Stimulated activated effector memory CD8-positive, alpha-beta T cell treated with anti-CD3 and anti-CD28 coated beads, Interleukin-12 subunit alpha, Interleukin-12 subunit beta, amount 100 ng/mL, for 72 hours (primary cell): ENCODE data around the gene METTL26.

Experiments
- ATAC-seq: fragments of 150-1000 bp; cut with Tn5 transposase; 2 replicates; pipeline ENCODE4 v1.10.0; 2021
- DNase-seq, 2 donors: peaks; one replicate each; pipeline ENCODE4 v3.0.0; 2021 to 2022; ENCODE audit warnings: low spot score in 2 of 2
- H3K27ac Mint-ChIP-seq: one replicate; pipeline ENCODE4 v1.8.0; 2022; ENCODE audit warnings: mild to moderate bottlenecking, mixed read lengths
- H3K36me3 Mint-ChIP-seq: one replicate; pipeline ENCODE4 v1.8.0; 2022; ENCODE audit warnings: mild to moderate bottlenecking, mixed read lengths
- H3K4me1 Mint-ChIP-seq: one replicate; pipeline ENCODE4 v1.8.0; 2022; ENCODE audit warnings: mixed read lengths
- H3K4me3 Mint-ChIP-seq: one replicate; pipeline ENCODE4 v1.8.0; 2022; ENCODE audit warnings: mild to moderate bottlenecking, mixed read lengths
- H3K9me3 Mint-ChIP-seq: one replicate; pipeline ENCODE4 v1.8.0; 2022; ENCODE audit warnings: mixed read lengths

The METTL26 gene

GRCh38 chr16:667780-668518 is 31.8 kb upstream of the METTL26 start, which contains the start of gene RHOT2:
RHOT2 (plus strand) TSS chr16:668132; CDS start chr16:668200, 68 bp downstream.
- DNase-seq (peak; percentile 92 to 96), ATAC-seq (peak; percentile 93)
- Mint-ChIP-seq H3K4me1 (no peaks in the 10 kb centered on the region), H3K36me3 (peaks cover 26% of the 10 kb centered on the region), H3K9me3 (no peaks in the 10 kb centered on the region), H3K27ac (peak within 1 kb of the TSS; percentile 90), H3K4me3 (peak within 1 kb of the TSS; percentile 77)

GRCh38 chr16:667113-667779 is 31.1 kb upstream of the METTL26 start:
- ATAC-seq: no peak
- Mint-ChIP-seq H3K9me3 (no peaks in the 10 kb centered on the region), H3K4me1 (no peaks in the 10 kb centered on the region), H3K27ac (peak overlapping the region; percentile 90), H3K4me3 (peak overlapping the region; percentile 77), H3K36me3 (peaks cover 26% of the 10 kb centered on the region)
- no peak for DNase-seq

GRCh38 chr16:666572-666971 is 30.5 kb upstream of the METTL26 start:
- peaks cover 2% of the 10 kb centered on the region for H3K4me1 Mint-ChIP-seq
- H3K36me3 Mint-ChIP-seq: peaks cover 26% of the 10 kb centered on the region
- H3K27ac Mint-ChIP-seq: no peak overlapping the region
- ATAC-seq: no peak
- no peak for DNase-seq
- H3K9me3 Mint-ChIP-seq: no peaks in the 10 kb centered on the region
- H3K4me3 Mint-ChIP-seq: no peak overlapping the region

- Mint-ChIP-seq H3K27ac (no peak overlapping the region), H3K9me3 (no peaks in the 10 kb centered on the region), H3K4me3 (no peak overlapping the region), H3K4me1 (peaks cover 9% of the 10 kb centered on the region), H3K36me3 (peaks cover 9% of the 10 kb centered on the region)
- ATAC-seq (no peak), DNase-seq (no peak)
Measured at GRCh38 chr16:662597-662996, 26.5 kb upstream of the METTL26 start.

- ATAC-seq (no peak), DNase-seq (no peak)
- Mint-ChIP-seq H3K27ac (no peak overlapping the region), H3K4me1 (peaks cover 9% of the 10 kb centered on the region), H3K36me3 (peaks cover 9% of the 10 kb centered on the region), H3K9me3 (no peaks in the 10 kb centered on the region), H3K4me3 (no peak overlapping the region)
Measured at GRCh38 chr16:662095-662494, 26.0 kb upstream of the METTL26 start.

GRCh38 chr16:661184-661821 is 25.2 kb upstream of the METTL26 start:
- Mint-ChIP-seq H3K36me3 (peaks cover 9% of the 10 kb centered on the region), H3K27ac (no peak overlapping the region), H3K9me3 (no peaks in the 10 kb centered on the region), H3K4me3 (no peak overlapping the region), H3K4me1 (peaks cover 9% of the 10 kb centered on the region)
- DNase-seq (no peak), ATAC-seq (no peak)

GRCh38 chr16:660459-661183 is 24.5 kb upstream of the METTL26 start:
- H3K9me3 Mint-ChIP-seq: no peaks in the 10 kb centered on the region
- peaks cover 9% of the 10 kb centered on the region for H3K36me3 Mint-ChIP-seq
- no peak overlapping the region for H3K27ac Mint-ChIP-seq
- peaks cover 9% of the 10 kb centered on the region for H3K4me1 Mint-ChIP-seq
- H3K4me3 Mint-ChIP-seq: no peak overlapping the region
- ATAC-seq (peak; percentile 57), DNase-seq (peak in 1 of 2 donors; percentile 74)

GRCh38 chr16:660132-660458 is 24.0 kb upstream of the METTL26 start:
- ATAC-seq (no peak), DNase-seq (no peak)
- Mint-ChIP-seq H3K9me3 (no peaks in the 10 kb centered on the region), H3K27ac (no peak overlapping the region), H3K4me1 (peaks cover 9% of the 10 kb centered on the region), H3K36me3 (peaks cover 9% of the 10 kb centered on the region), H3K4me3 (no peak overlapping the region)

- H3K9me3 Mint-ChIP-seq: no peaks in the 10 kb centered on the region
- H3K4me3 Mint-ChIP-seq: no peak overlapping the region
- peaks cover 9% of the 10 kb centered on the region for H3K36me3 Mint-ChIP-seq
- peaks cover 9% of the 10 kb centered on the region for H3K4me1 Mint-ChIP-seq
- no peak overlapping the region for H3K27ac Mint-ChIP-seq
- DNase-seq: no peak
- ATAC-seq: no peak
Measured at GRCh38 chr16:659618-660017, 23.5 kb upstream of the METTL26 start.

GRCh38 chr16:658679-659571 is 22.8 kb upstream of the METTL26 start:
- no peak overlapping the region for H3K27ac Mint-ChIP-seq
- no peak for ATAC-seq
- H3K4me1 Mint-ChIP-seq: peaks cover 9% of the 10 kb centered on the region
- H3K36me3 Mint-ChIP-seq: peaks cover 9% of the 10 kb centered on the region
- DNase-seq: no peak
- H3K9me3 Mint-ChIP-seq: no peaks in the 10 kb centered on the region
- no peak overlapping the region for H3K4me3 Mint-ChIP-seq

- H3K4me3 Mint-ChIP-seq: no peak overlapping the region
Measured at GRCh38 chr16:657487-657886, 21.4 kb upstream of the METTL26 start.

GRCh38 chr16:654034-654433 is 17.9 kb upstream of the METTL26 start:
- Mint-ChIP-seq H3K4me1 (peaks cover 6% of the 10 kb centered on the region), H3K36me3 (peaks cover 10% of the 10 kb centered on the region), H3K27ac (no peak overlapping the region), H3K9me3 (no peaks in the 10 kb centered on the region), H3K4me3 (no peak overlapping the region)
- DNase-seq (no peak), ATAC-seq (no peak)

More at GRCh38 chr16:657487-657886, 21.4 kb upstream of the METTL26 start:
- Mint-ChIP-seq H3K27ac (no peak overlapping the region), H3K36me3 (no peaks in the 10 kb centered on the region), H3K9me3 (no peaks in the 10 kb centered on the region), H3K4me1 (peaks cover 9% of the 10 kb centered on the region)
- DNase-seq: no peak
- no peak for ATAC-seq

GRCh38 chr16:652454-653305 is 16.6 kb upstream of the METTL26 start:
- Mint-ChIP-seq H3K4me3 (no peak overlapping the region), H3K4me1 (peaks cover 16% of the 10 kb centered on the region), H3K9me3 (no peaks in the 10 kb centered on the region), H3K36me3 (peaks cover 10% of the 10 kb centered on the region), H3K27ac (no peak overlapping the region)
- DNase-seq (no peak), ATAC-seq (no peak)

- Mint-ChIP-seq H3K36me3 (peaks cover 10% of the 10 kb centered on the region), H3K9me3 (no peaks in the 10 kb centered on the region), H3K4me3 (no peak overlapping the region), H3K4me1 (peaks cover 16% of the 10 kb centered on the region), H3K27ac (no peak overlapping the region)
- DNase-seq (no peak), ATAC-seq (no peak)
Measured at GRCh38 chr16:651844-652243, 15.7 kb upstream of the METTL26 start.
